NCI-H128 (cell line): Measurements from ENCODE around the gene PDK4.

Experiments used
- DNase-seq: peaks from one replicate; lab custom pipeline; 2025; ENCODE audit not compliant: unreplicated experiment; lab: John Stamatoyannopoulos, UW

The PDK4 gene

DNA sequence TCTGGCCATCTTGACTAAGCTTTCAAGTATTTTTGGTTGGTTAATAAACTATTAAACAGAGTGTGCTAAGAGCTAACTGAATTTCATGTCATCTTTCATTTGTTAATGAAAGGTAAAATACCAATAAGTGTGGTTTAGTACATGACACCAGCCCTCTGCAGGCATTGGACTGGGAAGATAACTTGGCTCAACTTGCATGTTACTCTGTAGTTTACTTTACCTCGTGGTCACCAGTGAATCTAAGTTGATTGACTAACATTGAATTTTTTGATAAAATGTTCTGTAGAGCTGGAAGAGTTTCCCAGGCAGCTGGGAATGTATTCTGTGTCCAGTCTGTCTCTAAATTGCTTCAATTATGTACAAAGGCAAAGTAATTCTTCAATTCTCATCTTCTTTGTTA, 60.7 kb downstream of the PDK4 start:
- no peak for DNase-seq

DNA sequence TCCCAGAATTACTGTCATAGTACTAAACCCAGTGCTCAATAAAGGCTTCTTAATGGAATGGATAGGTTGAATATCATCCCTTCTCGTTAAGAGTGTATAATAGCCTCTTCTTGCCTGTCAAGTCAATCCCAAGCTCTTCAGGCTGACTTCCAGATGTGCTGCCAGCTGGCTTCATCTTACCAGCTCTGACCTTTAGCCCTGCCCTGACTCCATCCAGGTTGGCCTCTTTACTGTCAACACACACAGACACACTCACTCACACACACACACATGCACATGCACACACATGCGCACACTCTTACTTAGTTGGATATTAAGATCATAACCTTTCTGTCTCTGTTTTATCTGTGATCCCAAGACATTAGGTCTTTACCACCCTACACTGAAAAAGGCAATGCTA, 61.5 kb downstream of the PDK4 start:
- no peak for DNase-seq
